T-cell (primary cell): ENCODE measurements around the gene AK5. TPM values are rescaled to one million over a fixed set of nuclear protein-coding genes. Genes with fewer than 3 reads are reported as not detected.
A peak's percentile ranks its signal among the peaks of the same experiment; 100 is the strongest.

Experiments used
- ATAC-seq, 4 experiments: fragments of 200-7000 bp in 3 of 4; fragments of 150-1000 bp in 1 of 4; cut with Tn5 transposase; replicated peaks in 1 of 4; 1 replicate in 3 of 4; 2 replicates in 1 of 4; pipeline ENCODE4 v1.10.0; 2021; ENCODE audit warnings: moderate library complexity in 3 of 4, mild to moderate bottlenecking in 2 of 4, moderate number of reproducible peaks in 1 of 4
- CTCF ChIA-PET, 2 donors: fragments of 300-600 bp; sonication (Branson Sonifier 250); formaldehyde crosslinking; loops; one replicate each; lab custom pipeline; 2022; ENCODE audit warnings: antibody characterized with exemption in 2 of 2; lab: Charles Lee
- POLR2A ChIA-PET, 2 donors: fragments of 300-600 bp; sonication (Branson Sonifier 250); formaldehyde crosslinking; loops; one replicate each; lab custom pipeline; 2022; ENCODE audit warnings: antibody characterized with exemption in 2 of 2; lab: Charles Lee
- DNase-seq, 35 experiments: peaks; one replicate each; pipeline versions ENCODE4 v3.0.0 to v3.0.0-alpha.2; 2013 to 2023
- H3K27ac ChIP-seq: one replicate; pipeline ENCODE4 v1.5.1; 2013; ENCODE audit warnings: low read length
- H3K27me3 ChIP-seq, 2 experiments: replicated peaks in 1 of 2; 1 replicate in 1 of 2; 2 replicates in 1 of 2; pipeline versions ENCODE4 v1.6.1 to v1.7.0; 2013; ENCODE audit warnings: low read length in 1 of 2, mixed read lengths in 1 of 2; ENCODE audit not compliant: control insufficient read depth in 2 of 2, insufficient read depth in 2 of 2; ENCODE audit errors: extremely low read depth in 1 of 2
- H3K36me3 ChIP-seq, 2 donors: 1 replicate in 1 of 2; 2 replicates in 1 of 2; pipeline versions ENCODE4 v1.6.1 to v1.7.0; 2013; ENCODE audit warnings: low read length in 1 of 2; ENCODE audit not compliant: control insufficient read depth in 2 of 2, insufficient read depth in 1 of 2; ENCODE audit errors: extremely low read depth in 1 of 2
- H3K4me1 ChIP-seq, 2 experiments: 1 replicate in 1 of 2; 2 replicates in 1 of 2; pipeline versions ENCODE4 v1.6.1 to v1.7.0; 2013; ENCODE audit warnings: low read length in 2 of 2, mixed read lengths in 1 of 2; ENCODE audit not compliant: insufficient read depth in 2 of 2, control insufficient read depth in 1 of 2; ENCODE audit errors: extremely low read depth in 1 of 2
- H3K4me3 ChIP-seq, 2 donors: 1 replicate in 1 of 2; 2 replicates in 1 of 2; pipeline versions ENCODE4 v1.5.1 to v1.7.0; 2013; ENCODE audit warnings: mild to moderate bottlenecking in 2 of 2, low read length in 1 of 2, moderate library complexity in 1 of 2; ENCODE audit not compliant: control insufficient read depth in 1 of 2; ENCODE audit errors: extremely low read depth in 1 of 2
- H3K9me3 ChIP-seq: 2 replicates; pipeline ENCODE4 v1.7.0; 2013
- H3K27ac Mint-ChIP-seq, 2 donors: one replicate each; pipeline ENCODE4 v1.8.0; 2020 to 2021; ENCODE audit warnings: mild to moderate bottlenecking in 2 of 2, mixed read lengths in 2 of 2
- H3K27me3 Mint-ChIP-seq, 2 donors: one replicate each; pipeline ENCODE4 v1.8.0; 2021 to 2022; ENCODE audit warnings: mixed read lengths in 2 of 2
- H3K36me3 Mint-ChIP-seq: one replicate; pipeline ENCODE4 v1.8.0; 2021; ENCODE audit warnings: mixed read lengths
- H3K4me1 Mint-ChIP-seq, 3 donors: one replicate each; pipeline ENCODE4 v1.8.0; 2020 to 2022; ENCODE audit warnings: mixed read lengths in 3 of 3, mild to moderate bottlenecking in 1 of 3
- H3K4me3 Mint-ChIP-seq, 3 donors: one replicate each; pipeline ENCODE4 v1.8.0; 2020 to 2022; ENCODE audit warnings: mild to moderate bottlenecking in 3 of 3, mixed read lengths in 3 of 3, moderate library complexity in 3 of 3
- H3K9me3 Mint-ChIP-seq, 3 donors: one replicate each; pipeline ENCODE4 v1.8.0; 2020 to 2022; ENCODE audit warnings: mixed read lengths in 3 of 3
- WGBS: methylation state at CpG from one replicate; pipeline ENCODE4 v1.1.5; 2013; ENCODE audit warnings: missing lambda C conversion rate; ENCODE audit not compliant: insufficient coverage; 5-methylcytosine and 5-hydroxymethylcytosine counted together
- total RNA-seq, 35 experiments: library from RNA in 6 of 35; stranded (reverse) in 6 of 35; fragments of 120-200 nt in 1 of 35; gene quantifications; one replicate each; pipeline versions ENCODE4 v1.2.1 to v1.2.4 and lab custom pipeline; 2013 to 2026

AK5 gene
- total RNA-seq, 5 donors from 2014 or later (not counting 1 experiment from before 2014, with no cell fraction given) = 13.9 to 29.2 (median 26.3) TPM

GRCh38 chr1:77552626-77553025, 270.8 kb downstream of the AK5 start:
- no peaks in the 10 kb centered on the region for H3K9me3 ChIP-seq
- Mint-ChIP-seq H3K27me3 (no peaks in the 10 kb centered on the region), H3K27ac (no peak overlapping the region), H3K4me1 (peaks cover 5 to 12% (median 11%) of the 10 kb centered on the region in 3 donors), H3K36me3 (peaks cover 17% of the 10 kb centered on the region), H3K9me3 (peaks cover 0 to 3% (median 0%) of the 10 kb centered on the region in 3 donors), H3K4me3 (no peak overlapping the region)
- WGBS = no CpG with 5 or more reads among the region's 1 CpG
- ATAC-seq (no peak), DNase-seq (no peak)
- POLR2A ChIA-PET = no interaction called here
- peaks cover 0 to 6% of the 10 kb centered on the region in 2 donors for H3K36me3 ChIP-seq
- no peak overlapping the region for H3K4me3 ChIP-seq
- CTCF ChIA-PET = no interaction called here
- H3K27ac ChIP-seq = no peak overlapping the region
- H3K4me1 ChIP-seq = no peaks in the 10 kb centered on the region
- H3K27me3 ChIP-seq = no peaks in the 10 kb centered on the region

GRCh38 chr1:77553568-77554291, 271.9 kb downstream of the AK5 start:
- Histone ChIP-seq H3K4me1 (no peaks in the 10 kb centered on the region), H3K9me3 (no peaks in the 10 kb centered on the region), H3K36me3 (peaks cover 0 to 6% of the 10 kb centered on the region in 2 donors), H3K27ac (no peak overlapping the region), H3K27me3 (no peaks in the 10 kb centered on the region), H3K4me3 (no peak overlapping the region)
- CTCF ChIA-PET = interaction anchor here in 1 of 2 donors (0.6 kb wide), 2 partner anchors 21 to 408 kb away, joined by 4 to 6 read pairs; no protein-coding TSS in a partner anchor
- no peak for DNase-seq
- no peak for ATAC-seq
- H3K36me3 Mint-ChIP-seq = peaks cover 23% of the 10 kb centered on the region
- peaks cover 5 to 12% (median 11%) of the 10 kb centered on the region in 3 donors for H3K4me1 Mint-ChIP-seq
- peaks cover 0 to 4% (median 0%) of the 10 kb centered on the region in 3 donors for H3K9me3 Mint-ChIP-seq
- H3K27me3 Mint-ChIP-seq = no peaks in the 10 kb centered on the region
- H3K27ac Mint-ChIP-seq = no peak overlapping the region
- POLR2A ChIA-PET = no interaction called here
- WGBS = no CpG with 5 or more reads among the region's 9 CpGs
- H3K4me3 Mint-ChIP-seq = no peak overlapping the region

- ChIA-PET POLR2A (no interaction called here), CTCF (interaction anchor here in 1 of 2 donors (0.7 kb wide), 1 partner anchor 23 kb away, joined by 3 read pairs; no protein-coding TSS in a partner anchor)
- Histone ChIP-seq H3K4me1 (no peaks in the 10 kb centered on the region), H3K27me3 (no peaks in the 10 kb centered on the region), H3K27ac (no peak overlapping the region), H3K9me3 (no peaks in the 10 kb centered on the region), H3K36me3 (peaks cover 0 to 6% of the 10 kb centered on the region in 2 donors), H3K4me3 (no peak overlapping the region)
- peaks cover 31% of the 10 kb centered on the region for H3K36me3 Mint-ChIP-seq
- peaks cover 5 to 12% (median 11%) of the 10 kb centered on the region in 3 donors for H3K4me1 Mint-ChIP-seq
- no peaks in the 10 kb centered on the region for H3K27me3 Mint-ChIP-seq
- no peak for ATAC-seq
- no CpG with 5 or more reads among the region's 1 CpG for WGBS
- H3K27ac Mint-ChIP-seq = peak overlapping the region; percentile 49 to 50
- peaks cover 0 to 4% (median 0%) of the 10 kb centered on the region in 3 donors for H3K9me3 Mint-ChIP-seq
- no peak overlapping the region for H3K4me3 Mint-ChIP-seq
- DNase-seq = no peak
These were observed 274.2 kb downstream of the AK5 start for GRCh38 chr1:77556045-77556444.

DNA sequence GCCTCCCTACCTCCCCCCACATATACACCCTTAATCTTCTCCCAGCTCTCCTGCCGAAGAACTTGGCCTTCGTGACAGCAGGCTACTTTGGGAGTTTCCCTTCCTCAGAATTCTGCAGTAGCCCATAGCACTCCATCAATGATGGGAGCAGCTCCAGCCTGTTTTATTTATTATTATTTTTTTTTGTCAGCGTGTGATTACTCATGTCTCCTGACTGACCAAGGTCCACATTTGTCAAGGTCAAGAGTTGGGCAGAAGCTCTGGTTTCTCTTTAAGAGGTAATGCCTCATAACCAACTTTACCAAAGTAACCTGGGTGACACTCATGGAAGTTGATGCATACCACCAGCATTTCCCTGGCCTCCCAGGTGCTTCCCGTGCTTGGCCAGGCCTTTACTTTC, 275.2 kb downstream of the AK5 start:
- DNase-seq = no peak

DNA sequence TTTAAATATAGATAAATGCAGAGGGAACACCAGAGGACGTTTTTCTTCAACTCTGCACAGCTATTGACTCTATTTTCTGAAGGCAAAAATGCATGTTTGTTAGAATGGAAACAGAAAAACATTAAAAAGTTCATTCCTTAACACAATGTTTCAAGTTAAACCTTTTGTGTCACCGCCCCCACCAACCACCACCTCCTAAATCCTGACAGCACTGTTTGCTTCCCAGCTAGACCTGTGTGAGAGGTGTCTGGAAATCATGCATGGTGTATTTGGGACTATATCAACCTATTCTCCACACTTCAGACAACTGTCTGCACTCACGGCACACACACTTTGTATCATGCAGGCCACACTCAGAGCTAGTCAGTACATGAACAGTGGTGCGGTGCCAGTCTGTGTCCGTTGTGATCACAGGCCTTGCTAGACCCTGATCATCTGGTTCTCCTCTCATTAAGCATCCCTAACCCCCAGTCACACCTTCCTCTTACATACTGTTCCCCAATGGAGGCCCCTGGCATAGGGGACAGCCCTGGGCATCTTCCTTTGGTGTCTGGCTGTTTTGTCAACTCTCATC, 276.9 kb downstream of the AK5 start:
- Histone ChIP-seq H3K36me3 (peaks cover 6 to 16% of the 10 kb centered on the region in 2 donors), H3K27ac (no peak overlapping the region), H3K27me3 (no peaks in the 10 kb centered on the region), H3K4me3 (no peak overlapping the region), H3K9me3 (no peaks in the 10 kb centered on the region), H3K4me1 (no peaks in the 10 kb centered on the region)
- DNase-seq (no peak), ATAC-seq (no peak)
- Mint-ChIP-seq H3K4me3 (no peak overlapping the region), H3K27ac (no peak overlapping the region), H3K27me3 (no peaks in the 10 kb centered on the region), H3K4me1 (peaks cover 5 to 12% (median 11%) of the 10 kb centered on the region in 3 donors), H3K36me3 (peaks cover 32% of the 10 kb centered on the region), H3K9me3 (peaks cover 0 to 4% (median 0%) of the 10 kb centered on the region in 3 donors)
- WGBS = 96% methylated on average over 2 of the region's 5 CpGs
- POLR2A ChIA-PET = no interaction called here
- CTCF ChIA-PET = interaction anchor here in 1 of 2 donors (1.1 kb wide), 1 partner anchor 167 kb away, joined by 5 read pairs; no protein-coding TSS in a partner anchor

More for the DNA sequence above, 275.2 kb downstream of the AK5 start:
- Mint-ChIP-seq H3K27ac (peak overlapping the region; percentile 50 to 65), H3K4me1 (peaks cover 5 to 12% (median 11%) of the 10 kb centered on the region in 3 donors), H3K36me3 (peaks cover 38% of the 10 kb centered on the region), H3K27me3 (no peaks in the 10 kb centered on the region), H3K4me3 (no peak overlapping the region), H3K9me3 (peaks cover 0 to 4% (median 0%) of the 10 kb centered on the region in 3 donors)
- CTCF ChIA-PET = interaction anchor here in 1 of 2 donors (0.7 kb wide), 1 partner anchor 24 kb away, joined by 3 read pairs; no protein-coding TSS in a partner anchor
- H3K36me3 ChIP-seq = peaks cover 6 to 8% of the 10 kb centered on the region in 2 donors
- H3K27ac ChIP-seq = no peak overlapping the region
- ATAC-seq = no peak
- H3K4me1 ChIP-seq = no peaks in the 10 kb centered on the region
- H3K9me3 ChIP-seq = no peaks in the 10 kb centered on the region
- POLR2A ChIA-PET = no interaction called here
- H3K27me3 ChIP-seq = no peaks in the 10 kb centered on the region
- WGBS = no CpG with 5 or more reads among the region's 4 CpGs
- no peak overlapping the region for H3K4me3 ChIP-seq

GRCh38 chr1:77560741-77561140, 278.9 kb downstream of the AK5 start:
- DNase-seq (no peak), ATAC-seq (no peak)
- whole genome bisulfite sequencing = 100% methylated on average over 4 of the region's 5 CpGs
- H3K36me3 ChIP-seq = peaks cover 0 to 28% of the 10 kb centered on the region in 2 donors
- ChIA-PET CTCF (interaction anchor here in 1 of 2 donors (0.8 kb wide), 1 partner anchor 918 kb away, joined by 3 read pairs; no protein-coding TSS in a partner anchor), POLR2A (interaction anchor here in 1 of 2 donors (0.7 kb wide), 2 partner anchors 9 to 18 kb away, joined by 5 to 9 read pairs; no protein-coding TSS in a partner anchor)
- no peak overlapping the region for H3K4me3 Mint-ChIP-seq
- peaks cover 30% of the 10 kb centered on the region for H3K36me3 Mint-ChIP-seq
- H3K4me1 ChIP-seq = no peaks in the 10 kb centered on the region
- no peak overlapping the region for H3K27ac ChIP-seq
- H3K4me3 ChIP-seq = no peak overlapping the region
- H3K9me3 Mint-ChIP-seq = peaks cover 0 to 4% (median 0%) of the 10 kb centered on the region in 3 donors
- H3K27me3 ChIP-seq = no peaks in the 10 kb centered on the region
- H3K4me1 Mint-ChIP-seq = peaks cover 5 to 7% (median 7%) of the 10 kb centered on the region in 3 donors
- H3K9me3 ChIP-seq = no peaks in the 10 kb centered on the region
- H3K27ac Mint-ChIP-seq = peak overlapping the region; percentile 3 to 68
- H3K27me3 Mint-ChIP-seq = no peaks in the 10 kb centered on the region
